HG03565 (cell line): ENCODE measurements around the gene GARRE1.
"Not testable (repeated sequence)": the region's sequence is repeated elsewhere in the genome, so short reads cannot be mapped to it uniquely, and the experiment has no call there.

Experiments
- ATAC-seq: cut with Tn5 transposase; IDR thresholded peaks from one replicate; pipeline ENCODE4 v1.9.1; 2021; ENCODE audit warnings: mild to moderate bottlenecking, moderate library complexity; ENCODE audit not compliant: unreplicated experiment

The GARRE1 gene

GRCh38 chr19:34256835-34257558 lies 2.6 kb downstream of the GARRE1 start:
- ATAC-seq: no peak

GRCh38 chr19:34257559-34257924 lies 3.2 kb downstream of the GARRE1 start:
- ATAC-seq: no peak

GRCh38 chr19:34259367-34260095 lies 5.2 kb downstream of the GARRE1 start:
- ATAC-seq: no peak

GRCh38 chr19:34260771-34261173 lies 6.4 kb downstream of the GARRE1 start:
- ATAC-seq: no peak

GRCh38 chr19:34261334-34262109 lies 7.2 kb downstream of the GARRE1 start:
- ATAC-seq: no peak

- ATAC-seq: no peak
These were observed 9.4 kb downstream of the GARRE1 start for GRCh38 chr19:34263745-34264237.

GRCh38 chr19:34265221-34265650 lies 10.9 kb downstream of the GARRE1 start:
- ATAC-seq: no peak

- ATAC-seq: no peak
These were observed 14.7 kb downstream of the GARRE1 start for GRCh38 chr19:34269081-34269480.

- no peak for ATAC-seq
These were observed 15.1 kb downstream of the GARRE1 start for GRCh38 chr19:34269489-34269888.

- peak; percentile 61 for ATAC-seq
These were observed 15.7 kb downstream of the GARRE1 start for GRCh38 chr19:34269968-34270621.

- no peak for ATAC-seq
These were observed 18.8 kb downstream of the GARRE1 start for GRCh38 chr19:34273121-34273520.

- ATAC-seq: no peak
These were observed 20.0 kb downstream of the GARRE1 start for GRCh38 chr19:34274284-34274826.

- no peak for ATAC-seq
These were observed 20.7 kb downstream of the GARRE1 start for GRCh38 chr19:34274827-34275625.

- no peak for ATAC-seq
These were observed 21.4 kb downstream of the GARRE1 start for GRCh38 chr19:34275705-34276104.

GRCh38 chr19:34276614-34277013 lies 22.3 kb downstream of the GARRE1 start:
- no peak for ATAC-seq

GRCh38 chr19:34277244-34277643 lies 22.9 kb downstream of the GARRE1 start:
- no peak for ATAC-seq

- no peak for ATAC-seq
These were observed 24.4 kb downstream of the GARRE1 start for GRCh38 chr19:34278783-34279182.

- not testable (repeated sequence) for ATAC-seq
These were observed 27.1 kb downstream of the GARRE1 start for GRCh38 chr19:34281444-34281843.

- ATAC-seq: no peak
These were observed 28.5 kb downstream of the GARRE1 start for GRCh38 chr19:34282611-34283519.
